Spleen (tissue), 11 donors: ENCODE results near the gene IRF6. TPM values are rescaled to one million over a fixed set of nuclear protein-coding genes. Genes with fewer than 3 reads are reported as not detected.
A peak's percentile ranks its signal among the peaks of the same experiment; 100 is the strongest.

Experiments
- DNase-seq: peaks from one replicate; pipeline ENCODE4 v3.0.0-alpha.2; 2020
- H3K27ac ChIP-seq, 8 donors: fragments of 200-600 bp; sonication (generic) in 7 of 8; 1 replicate in 4 of 8; 2 replicates in 4 of 8; pipeline versions ENCODE4 v1.5.0 to v1.8.0; 2016 to 2021; ENCODE audit warnings: inconsistent platforms in 4 of 8, mild to moderate bottlenecking in 4 of 8, moderate library complexity in 1 of 8
- H3K27me3 ChIP-seq, 7 donors: fragments of 200-600 bp; sonication (generic) in 6 of 7; replicated peaks in 1 of 7; 1 replicate in 4 of 7; 2 replicates in 3 of 7; pipeline versions ENCODE4 v1.5.0 to v1.8.0; 2016 to 2021; ENCODE audit warnings: inconsistent platforms in 3 of 7, mild to moderate bottlenecking in 1 of 7
- H3K36me3 ChIP-seq, 6 donors: fragments of 200-600 bp; sonication (generic) in 5 of 6; 1 replicate in 4 of 6; 2 replicates in 2 of 6; pipeline versions ENCODE4 v1.5.0 to v1.8.0; 2016 to 2021; ENCODE audit warnings: inconsistent platforms in 2 of 6
- H3K4me1 ChIP-seq, 6 donors: fragments of 200-600 bp; sonication (generic) in 5 of 6; 1 replicate in 3 of 6; 2 replicates in 3 of 6; pipeline versions ENCODE4 v1.5.0 to v1.8.0; 2016 to 2021; ENCODE audit warnings: inconsistent platforms in 3 of 6
- H3K4me3 ChIP-seq, 8 donors: fragments of 200-600 bp; sonication (generic) in 7 of 8; 1 replicate in 4 of 8; 2 replicates in 4 of 8; pipeline versions ENCODE4 v1.5.0 to v1.8.0; 2016 to 2021; ENCODE audit warnings: inconsistent platforms in 4 of 8, mild to moderate bottlenecking in 4 of 8, moderate library complexity in 2 of 8
- H3K9me3 ChIP-seq, 8 donors: fragments of 200-600 bp; sonication (generic) in 7 of 8; 1 replicate in 4 of 8; 2 replicates in 4 of 8; pipeline versions ENCODE4 v1.5.0 to v1.8.0; 2016 to 2021; ENCODE audit warnings: inconsistent platforms in 4 of 8
- POLR2A ChIP-seq, 3 donors: fragments of 450-650 bp; IDR thresholded peaks; one replicate each; pipeline ENCODE4 v1.5.1; 2017; ENCODE audit warnings: antibody characterized with exemption in 3 of 3, mild to moderate bottlenecking in 1 of 3
- POLR2AphosphoS5 ChIP-seq, 3 donors: sonication (generic); formaldehyde crosslinking; IDR thresholded peaks; one replicate each; pipeline ENCODE4 v1.5.1; 2017; ENCODE audit warnings: antibody characterized with exemption in 3 of 3
- WGBS, 5 donors: extraction: QIAGEN DNeasy Blood & Tissue Kit in 3 of 5; methylation state at CpG; one replicate each; pipeline versions ENCODE4 v1.1.5 to v1.1.7; 2013 to 2018; 5-methylcytosine and 5-hydroxymethylcytosine counted together
- intact Hi-C: fragments of 100-400 bp; cut with DNase I; formaldehyde crosslinking; loops from one replicate; pipeline ENCODE4 v1.15.0; 2023; ENCODE audit warnings: low total_unique reads
- polyA plus RNA-seq, 3 donors: library from polyadenylated mRNA; stranded (reverse); fragments of 200-250 nt; gene quantifications; one replicate each; pipeline ENCODE4 v1.2.1, GENCODE V29; 2013
- total RNA-seq, 7 donors: library from RNA; depleted of rRNA in 3 of 7; stranded (reverse); fragments of >200 nt in 3 of 7; fragmentation: NEBNext Ultra II Directional in 4 of 7; extraction: Animal tissue kit (Norgen Biotek cat#: 25700) in 4 of 7; gene quantifications; one replicate each; pipeline versions ENCODE4 v1.1.0 to v1.2.1, GENCODE V29; 2016 to 2021
- TF ChIP-seq, protein P1 (sequence below), 11 experiments: fragments of 200-600 bp in 7 of 11; fragments of 450-650 bp in 4 of 11; sonication (generic) in 4 of 11; IDR thresholded peaks in 8 of 11; conservative IDR thresholded peaks in 3 of 11; 1 replicate in 7 of 11; 2 replicates in 4 of 11; pipeline versions ENCODE4 v1.4.0 to v1.8.0; 2016 to 2021; ENCODE audit warnings: antibody characterized with exemption in 11 of 11, inconsistent platforms in 4 of 11, mild to moderate bottlenecking in 1 of 11
- donor health status: healthy with polysubstance abuse.
- donor health status: DM: no; HTN: no; CAD: no; lungs with moderate emphysema.
- donor health status: DM: no; HTN: no; CAD: no.
- donor health status: Bipolar disorder and iron deficiency.
- donor health status: healthy.
- donor health status: DM: no; HTN: no; CAD: no.
- donor health status: DM: yes; HTN: yes; CAD: no.

Gene IRF6
- total and polyA plus RNA-seq, 10 donors = 0.59 to 5.6 (median 3.4) TPM

DNA sequence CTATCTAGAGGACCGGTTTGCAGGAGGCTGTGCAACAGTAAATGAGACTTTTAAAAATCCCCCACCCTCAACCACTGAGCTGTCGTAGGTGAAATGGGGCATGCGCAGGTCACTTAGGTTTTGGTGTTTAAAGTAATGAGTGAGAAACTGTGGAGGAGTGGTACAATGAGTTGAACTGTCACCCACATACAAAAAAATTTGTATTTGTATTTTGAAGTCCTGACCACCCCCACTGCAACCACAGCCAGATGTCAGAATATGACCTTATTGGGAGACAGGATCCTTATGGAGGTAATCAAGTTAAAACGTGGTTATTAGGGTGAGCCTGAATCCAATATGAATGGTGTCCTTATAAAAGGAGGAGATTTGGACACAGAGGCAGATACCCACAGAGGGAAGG, 1.6 kb upstream of the IRF6 start:
- DNase-seq = no peak
- Histone ChIP-seq H3K27ac (no peak overlapping the region), H3K27me3 (peaks cover 0 to 16% (median 0%) of the 10 kb centered on the region in 7 donors), H3K9me3 (no peaks in the 10 kb centered on the region), H3K4me1 (peaks cover 0 to 19% (median 13%) of the 10 kb centered on the region in 6 donors), H3K4me3 (no peak overlapping the region), H3K36me3 (no peaks in the 10 kb centered on the region)
- 77 to 89% (median 83%) methylated on average over 4 of the region's 4 CpGs for WGBS, 5 donors
- intact Hi-C loops = no loop called here
- TF ChIP-seq, protein P1, sequence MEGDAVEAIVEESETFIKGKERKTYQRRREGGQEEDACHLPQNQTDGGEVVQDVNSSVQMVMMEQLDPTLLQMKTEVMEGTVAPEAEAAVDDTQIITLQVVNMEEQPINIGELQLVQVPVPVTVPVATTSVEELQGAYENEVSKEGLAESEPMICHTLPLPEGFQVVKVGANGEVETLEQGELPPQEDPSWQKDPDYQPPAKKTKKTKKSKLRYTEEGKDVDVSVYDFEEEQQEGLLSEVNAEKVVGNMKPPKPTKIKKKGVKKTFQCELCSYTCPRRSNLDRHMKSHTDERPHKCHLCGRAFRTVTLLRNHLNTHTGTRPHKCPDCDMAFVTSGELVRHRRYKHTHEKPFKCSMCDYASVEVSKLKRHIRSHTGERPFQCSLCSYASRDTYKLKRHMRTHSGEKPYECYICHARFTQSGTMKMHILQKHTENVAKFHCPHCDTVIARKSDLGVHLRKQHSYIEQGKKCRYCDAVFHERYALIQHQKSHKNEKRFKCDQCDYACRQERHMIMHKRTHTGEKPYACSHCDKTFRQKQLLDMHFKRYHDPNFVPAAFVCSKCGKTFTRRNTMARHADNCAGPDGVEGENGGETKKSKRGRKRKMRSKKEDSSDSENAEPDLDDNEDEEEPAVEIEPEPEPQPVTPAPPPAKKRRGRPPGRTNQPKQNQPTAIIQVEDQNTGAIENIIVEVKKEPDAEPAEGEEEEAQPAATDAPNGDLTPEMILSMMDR (IDR thresholded peaks at IDR 0.05 in 8 of 11, conservative IDR thresholded peaks at IDR 0.05 in 3 of 11) = no peak
- TF ChIP-seq POLR2A (IDR thresholded peaks at IDR 0.05) (no peak), POLR2AphosphoS5 (IDR thresholded peaks at IDR 0.05) (no peak)

DNA sequence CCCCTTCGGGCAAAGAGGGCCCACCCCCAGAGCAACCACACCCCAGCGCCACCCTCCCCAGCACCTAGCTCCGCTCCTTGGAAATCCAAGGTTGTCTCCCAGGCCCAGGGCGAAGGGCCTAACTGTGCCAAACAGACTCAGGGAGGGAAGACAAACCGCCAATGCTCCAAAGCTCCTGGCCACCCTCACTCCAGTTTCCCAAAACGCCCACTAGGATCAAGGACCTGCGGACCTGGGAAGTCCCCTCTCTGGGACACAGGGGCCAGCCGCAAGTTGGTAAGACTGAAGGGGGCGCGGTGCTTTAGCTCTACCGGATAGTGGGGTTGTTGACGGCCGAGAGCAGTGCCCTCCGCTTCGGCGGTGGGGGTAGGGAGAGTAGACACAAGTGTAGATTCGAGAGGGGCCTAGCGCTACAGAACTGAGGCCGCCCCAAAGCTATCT, 581 bp downstream of the IRF6 start:
- intact Hi-C loops = no loop called here

DNA sequence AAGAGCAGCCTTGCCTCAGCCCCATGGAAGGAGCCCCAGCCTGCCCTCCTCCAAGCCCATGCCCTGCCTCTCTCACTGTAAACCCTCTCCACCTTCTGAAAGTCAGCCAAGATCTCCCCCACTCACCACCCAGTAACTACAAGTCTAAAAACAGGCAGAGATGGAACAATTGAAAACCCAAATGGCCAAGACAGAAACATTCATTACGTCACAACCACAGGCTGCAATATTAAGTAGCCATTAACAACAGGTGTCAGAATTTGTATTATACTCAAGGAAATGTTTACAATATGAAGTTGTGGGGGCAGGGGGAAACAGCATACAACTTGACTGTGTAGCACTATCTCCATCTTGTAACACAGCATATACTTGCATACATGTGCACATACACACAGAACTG, 2.4 kb downstream of the IRF6 start:
- H3K36me3 ChIP-seq = no peaks in the 10 kb centered on the region
- no peak overlapping the region for H3K27ac ChIP-seq
- DNase-seq = no peak
- intact Hi-C loops = no loop called here
- no peak for TF ChIP-seq POLR2A (IDR thresholded peaks at IDR 0.05)
- no peak for TF ChIP-seq POLR2AphosphoS5 (IDR thresholded peaks at IDR 0.05)
- TF ChIP-seq, protein P1 (IDR thresholded peaks at IDR 0.05 in 8 of 11, conservative IDR thresholded peaks at IDR 0.05 in 3 of 11) = no peak
- H3K4me1 ChIP-seq = peaks cover 0 to 19% (median 13%) of the 10 kb centered on the region in 6 donors
- WGBS, 5 donors = 84 to 92% (median 86%) methylated on average over 1 of the region's 1 CpG
- no peaks in the 10 kb centered on the region for H3K9me3 ChIP-seq
- no peak overlapping the region for H3K4me3 ChIP-seq
- H3K27me3 ChIP-seq = peaks cover 0 to 20% (median 0%) of the 10 kb centered on the region in 7 donors

More for the DNA sequence above, 581 bp downstream of the IRF6 start:
- H3K4me1 ChIP-seq = peaks cover 0 to 19% (median 13%) of the 10 kb centered on the region in 6 donors
- peak overlapping the region; percentile 37 to 74 (median 48) for H3K4me3 ChIP-seq
- no peaks in the 10 kb centered on the region for H3K9me3 ChIP-seq
- DNase-seq = peak; percentile 80
- H3K27me3 ChIP-seq = peaks cover 0 to 20% (median 0%) of the 10 kb centered on the region in 7 donors
- no peak for TF ChIP-seq POLR2A (IDR thresholded peaks at IDR 0.05)
- no peak for TF ChIP-seq POLR2AphosphoS5 (IDR thresholded peaks at IDR 0.05)
- TF ChIP-seq, protein P1 (IDR thresholded peaks at IDR 0.05 in 8 of 11, conservative IDR thresholded peaks at IDR 0.05 in 3 of 11) = no peak
- no peaks in the 10 kb centered on the region for H3K36me3 ChIP-seq
- peak overlapping the region in 5 of 8 donors; percentile 44 to 84 (median 71) for H3K27ac ChIP-seq
- 47 to 63% (median 53%) methylated on average over 17 to 19 of the region's 19 CpGs for WGBS, 5 donors

DNA sequence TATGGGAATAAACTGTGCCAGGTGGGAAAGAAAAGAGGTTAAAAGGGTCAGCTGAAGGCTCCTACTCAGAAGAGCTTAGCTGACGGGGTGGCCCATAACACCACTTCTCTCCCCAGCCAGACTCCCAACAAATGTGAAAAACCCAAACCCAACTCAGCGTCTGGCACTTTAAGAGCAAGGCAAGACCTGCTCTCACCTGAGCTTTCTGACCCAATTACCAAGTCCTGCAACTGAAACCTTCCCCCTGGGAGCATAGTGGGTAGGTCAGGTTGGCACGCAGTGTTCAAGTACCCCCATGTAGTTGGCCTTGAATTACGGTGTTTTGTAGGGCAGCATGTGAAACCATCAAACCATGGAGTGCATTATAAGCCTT, 3.2 kb downstream of the IRF6 start:
- intact Hi-C loops = no loop called here
- Histone ChIP-seq H3K9me3 (no peaks in the 10 kb centered on the region), H3K27ac (no peak overlapping the region), H3K4me1 (peaks cover 0 to 19% (median 13%) of the 10 kb centered on the region in 6 donors), H3K36me3 (no peaks in the 10 kb centered on the region), H3K4me3 (no peak overlapping the region), H3K27me3 (peaks cover 0 to 20% (median 0%) of the 10 kb centered on the region in 7 donors)
- WGBS, 5 donors = 82 to 92% (median 85%) methylated on average over 4 of the region's 4 CpGs
- TF ChIP-seq POLR2AphosphoS5 (IDR thresholded peaks at IDR 0.05) (no peak), POLR2A (IDR thresholded peaks at IDR 0.05) (no peak)
- TF ChIP-seq, protein P1 (IDR thresholded peaks at IDR 0.05 in 8 of 11, conservative IDR thresholded peaks at IDR 0.05 in 3 of 11) = no peak
- DNase-seq = no peak
